Activated effector memory CD4-positive, alpha-beta T cell treated with anti-CD3 and anti-CD28 coated beads, Interleukin-2, amount 50 U/mL, for 16 hours (primary cell): ENCODE data around the gene TRIB2.

Source experiments
- DNase-seq: peaks from one replicate; pipeline ENCODE4 v3.0.0-alpha.2; 2020

The TRIB2 gene

GRCh38 chr2:12701786-12702167 is 15.0 kb upstream of the TRIB2 start:
- DNase-seq: no peak

GRCh38 chr2:12702168-12703121 is 14.3 kb upstream of the TRIB2 start:
- DNase-seq: peak; percentile 69

DNA sequence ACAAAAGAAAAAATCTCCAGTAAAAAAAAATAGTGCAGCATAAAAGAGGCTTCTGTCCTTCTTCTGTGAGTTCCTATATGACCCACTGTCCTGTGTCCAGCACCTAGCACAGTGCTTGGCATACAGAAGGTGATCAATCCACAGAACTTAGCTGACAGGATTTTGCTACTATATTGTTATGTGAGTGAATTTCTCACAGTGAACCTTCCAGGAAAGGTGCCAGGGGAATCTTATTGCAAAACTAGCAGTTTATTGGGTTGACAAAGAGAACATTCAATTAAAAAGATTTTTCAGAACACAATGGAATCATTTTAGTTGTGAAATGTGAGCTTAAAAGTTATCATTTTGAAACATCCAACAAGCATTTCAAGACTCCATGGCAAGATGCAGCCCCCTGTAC is 12.4 kb upstream of the TRIB2 start:
- DNase-seq: no peak

DNA sequence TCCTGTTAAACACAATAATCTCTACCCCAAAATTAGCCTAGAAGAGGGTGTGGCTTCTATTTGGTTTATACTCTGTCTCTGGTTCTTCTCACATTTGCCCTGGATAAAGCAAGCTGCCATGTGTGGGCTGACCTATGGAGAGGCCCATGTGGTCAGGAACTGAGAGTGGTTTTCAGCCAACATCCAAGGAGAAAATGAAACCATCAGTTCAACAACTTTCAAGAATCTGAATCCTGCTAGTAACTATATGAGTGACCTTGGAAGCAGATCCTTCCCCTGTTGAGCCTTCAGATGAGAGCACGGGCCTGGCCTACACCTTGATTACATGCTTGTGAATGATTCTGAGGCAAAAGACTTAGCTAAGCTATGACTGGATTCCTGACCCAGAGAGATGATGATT is 11.5 kb upstream of the TRIB2 start:
- no peak for DNase-seq

GRCh38 chr2:12705742-12706141 is 11.0 kb upstream of the TRIB2 start:
- no peak for DNase-seq

DNA sequence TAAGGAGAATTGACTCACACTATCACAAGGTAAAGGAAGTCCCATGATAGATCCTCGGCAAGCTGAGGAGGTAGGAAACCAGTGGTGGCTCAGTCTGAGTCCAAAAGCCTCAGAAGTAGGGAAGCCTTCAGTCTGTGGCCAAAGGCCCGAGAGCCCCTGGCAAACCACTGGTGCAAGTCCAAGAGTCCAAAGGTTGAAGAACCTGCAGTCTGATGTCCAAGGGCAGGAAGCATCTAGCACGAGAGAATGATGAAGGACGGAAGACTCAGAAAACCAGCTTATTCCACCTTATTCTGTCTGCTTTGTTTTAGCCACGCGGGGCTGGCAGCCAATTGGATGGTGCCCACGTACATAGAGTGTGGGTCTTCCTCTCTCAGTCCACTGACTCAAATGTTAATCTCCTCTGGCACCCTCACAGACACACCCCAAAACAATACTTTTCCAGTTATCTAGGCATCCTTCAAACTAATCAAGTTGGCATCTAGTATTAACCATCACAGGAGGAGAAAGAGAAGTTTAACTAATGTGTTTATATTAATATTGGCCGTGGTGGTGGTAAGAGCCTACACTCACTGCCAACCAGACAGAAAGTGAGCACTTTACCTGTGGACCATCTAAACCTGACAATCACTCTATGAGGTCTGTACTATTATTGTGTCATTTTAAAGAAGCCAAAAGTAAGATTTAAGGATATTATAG is 8.1 kb upstream of the TRIB2 start:
- no peak for DNase-seq

- no peak for DNase-seq
Measured at GRCh38 chr2:12709207-12709522, 7.6 kb upstream of the TRIB2 start.

- DNase-seq: no peak
Measured at GRCh38 chr2:12710301-12710700, 6.4 kb upstream of the TRIB2 start.

DNA sequence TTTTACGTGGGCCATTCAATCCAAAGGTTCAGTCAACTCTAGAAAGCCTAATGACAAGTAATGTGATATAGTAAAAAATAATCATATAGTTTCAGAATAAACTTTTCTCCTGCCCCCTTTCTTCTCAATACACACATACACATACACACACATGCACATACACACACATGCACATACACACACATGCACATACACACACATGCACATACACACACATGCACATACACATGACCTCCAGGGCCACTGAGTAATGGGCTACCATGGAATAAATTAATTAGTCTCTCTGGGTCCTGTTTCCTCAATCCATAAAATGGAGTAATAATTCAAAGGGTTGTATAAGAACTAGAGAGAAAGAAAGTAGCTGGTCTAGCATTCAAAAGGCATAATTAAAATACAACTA is 5.4 kb upstream of the TRIB2 start:
- DNase-seq: no peak

GRCh38 chr2:12712881-12713280 is 3.9 kb upstream of the TRIB2 start:
- no peak for DNase-seq

GRCh38 chr2:12714391-12715221 is 2.1 kb upstream of the TRIB2 start:
- no peak for DNase-seq

DNA sequence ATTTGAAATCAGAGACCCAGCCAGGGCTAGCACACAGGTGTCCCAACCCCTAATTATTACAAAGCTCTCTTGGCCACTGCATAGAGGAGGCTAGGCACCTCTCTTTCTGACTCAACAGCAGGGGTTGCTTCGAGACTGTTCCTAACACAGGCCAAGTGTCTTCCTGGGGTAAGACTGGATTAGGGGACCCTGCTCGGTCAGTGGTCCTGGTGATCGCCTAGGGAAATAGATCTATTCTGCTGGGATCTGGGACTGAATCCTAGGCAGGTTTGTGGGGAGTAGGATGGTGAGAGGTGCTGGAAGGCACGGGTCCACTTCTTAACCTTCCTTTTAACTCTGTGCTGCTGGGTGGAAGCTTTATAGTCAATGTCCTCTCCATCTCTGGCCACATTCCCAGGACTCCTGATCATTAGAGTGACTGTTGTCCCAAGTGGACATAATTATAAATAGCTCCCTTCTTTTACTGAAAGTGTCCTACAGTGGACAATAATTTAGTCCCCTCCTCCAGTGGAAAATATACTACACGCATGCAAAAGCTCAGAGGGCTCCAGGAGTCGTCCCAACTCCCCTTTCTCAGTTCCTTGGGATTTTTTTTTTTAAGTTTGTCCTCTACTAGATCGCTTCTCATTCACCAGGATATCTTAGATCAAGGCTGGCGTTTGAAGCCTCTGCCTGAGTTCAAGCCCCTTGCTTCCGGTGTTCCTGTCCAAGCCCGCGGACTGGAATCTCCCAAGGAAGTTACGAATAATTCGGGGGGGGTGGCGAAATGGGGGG is 1.3 kb upstream of the TRIB2 start:
- DNase-seq: no peak

DNA sequence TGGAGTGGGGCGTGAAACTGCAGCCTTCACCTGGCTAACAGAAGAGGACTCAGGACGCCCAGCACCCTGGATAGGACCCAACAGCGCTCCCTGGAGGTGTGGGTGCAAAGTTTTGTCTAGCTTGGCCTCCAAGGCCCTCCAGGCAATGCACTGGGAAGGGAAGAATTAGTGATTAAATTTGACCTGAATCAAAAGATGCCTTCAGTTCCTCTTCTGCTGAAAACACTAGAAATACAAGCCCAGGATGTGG is 779 bp upstream of the TRIB2 start:
- peak; percentile 94 for DNase-seq

DNA sequence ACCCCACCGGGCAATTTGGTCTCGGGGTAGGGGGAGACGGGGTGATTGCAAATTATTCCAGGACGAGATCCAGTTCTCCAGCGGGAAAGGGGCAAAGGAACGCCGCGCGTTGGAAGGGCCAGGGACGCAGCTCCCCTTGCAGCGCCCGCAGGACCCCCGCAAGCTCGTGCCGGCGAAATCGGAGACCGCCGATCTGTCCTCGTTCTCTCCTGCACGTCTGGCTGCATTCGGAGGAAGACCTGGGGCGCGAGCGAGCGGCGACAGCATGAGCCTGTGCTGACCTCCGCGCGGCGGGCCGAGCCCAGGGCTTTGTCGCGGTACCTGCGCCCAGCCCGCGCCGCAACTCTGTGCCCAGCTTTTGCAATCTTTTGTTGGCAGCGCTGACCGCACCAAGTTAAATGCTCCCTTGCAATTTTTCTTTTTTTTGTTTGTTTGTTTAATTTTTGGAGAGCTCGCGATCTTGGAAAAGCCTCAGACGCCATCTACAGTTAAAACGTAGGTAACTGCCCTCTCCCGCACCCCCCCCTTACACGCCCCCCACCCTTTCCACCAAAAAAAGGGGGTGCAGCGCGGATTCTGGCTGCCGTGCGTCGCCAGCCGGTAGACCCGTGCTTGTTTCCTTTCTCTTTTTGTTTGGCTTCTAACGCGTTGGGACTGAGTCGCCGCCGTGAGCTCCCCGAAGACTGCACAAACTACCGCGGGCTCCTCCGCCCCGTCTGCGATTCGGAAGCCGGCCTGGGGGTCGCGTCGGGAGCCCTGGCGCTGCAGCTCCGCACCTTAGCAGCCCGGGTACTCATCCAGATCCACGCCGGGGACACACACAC is 667 bp downstream of the TRIB2 start:
- peak; percentile 84 for DNase-seq

DNA sequence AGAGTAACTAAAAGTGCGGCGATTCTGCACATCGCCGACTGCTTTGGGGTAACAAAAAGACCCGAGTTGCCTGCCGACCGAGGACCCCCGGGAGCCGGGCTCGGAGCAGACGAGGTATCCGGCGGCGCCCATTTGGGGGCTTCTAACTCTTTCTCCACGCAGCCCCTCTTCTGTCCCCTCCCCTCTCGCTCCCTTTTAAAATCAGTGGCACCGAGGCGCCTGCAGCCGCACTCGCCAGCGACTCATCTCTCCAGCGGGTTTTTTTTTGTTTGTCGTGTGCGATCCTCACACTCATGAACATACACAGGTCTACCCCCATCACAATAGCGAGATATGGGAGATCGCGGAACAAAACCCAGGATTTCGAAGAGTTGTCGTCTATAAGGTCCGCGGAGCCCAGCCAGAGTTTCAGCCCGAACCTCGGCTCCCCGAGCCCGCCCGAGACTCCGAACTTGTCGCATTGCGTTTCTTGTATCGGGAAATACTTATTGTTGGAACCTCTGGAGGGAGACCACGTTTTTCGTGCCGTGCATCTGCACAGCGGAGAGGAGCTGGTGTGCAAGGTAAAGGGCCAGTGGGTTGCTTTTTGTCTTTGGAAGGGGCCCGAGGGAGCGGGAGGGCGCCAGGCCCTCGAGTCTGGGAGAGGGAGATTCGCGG is 1.4 kb downstream of the TRIB2 start:
- DNase-seq: peak; percentile 80

- DNase-seq: peak; percentile 80
Measured at GRCh38 chr2:12718711-12719399, 2.1 kb downstream of the TRIB2 start.

DNA sequence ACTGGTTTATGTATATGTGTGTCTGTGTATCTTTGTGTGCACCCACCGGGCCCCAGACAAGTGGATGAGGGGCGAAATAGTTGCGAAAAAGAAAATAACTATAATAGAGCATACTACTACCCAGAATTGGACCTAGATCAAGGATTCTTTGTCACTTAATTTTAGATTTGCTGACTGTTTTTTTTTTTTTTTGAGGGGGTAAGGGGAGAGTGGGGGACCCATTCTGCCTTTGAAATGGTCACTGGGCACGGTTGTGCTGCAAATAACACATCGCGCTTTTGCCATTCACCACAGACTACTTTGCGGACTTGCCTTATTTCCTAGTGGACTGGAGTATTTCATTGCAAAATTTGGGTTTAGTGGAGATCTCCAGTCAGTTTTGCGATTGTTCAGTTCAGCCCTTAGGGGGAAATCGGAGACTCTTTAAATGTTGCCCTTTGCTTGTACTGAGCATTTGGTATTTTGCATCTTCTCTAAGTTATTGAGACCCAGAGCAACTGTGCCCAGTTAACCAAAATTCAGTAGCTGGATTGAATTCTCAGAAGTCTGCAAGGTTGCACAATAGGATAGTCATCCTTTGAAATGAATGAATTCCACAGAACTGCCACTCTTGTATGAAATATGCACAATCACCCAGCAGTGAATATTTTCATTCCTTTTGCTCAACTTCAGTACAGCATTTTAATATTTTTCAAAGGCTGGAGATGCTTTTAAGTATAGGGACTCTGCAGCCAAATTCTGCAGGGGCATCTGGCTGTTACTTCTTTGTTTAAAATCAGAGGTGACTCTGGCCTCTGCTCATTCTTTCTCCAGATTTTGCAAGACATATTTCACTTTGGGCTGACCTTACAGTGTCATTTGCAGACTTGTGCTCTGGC is 2.9 kb downstream of the TRIB2 start:
- no peak for DNase-seq

DNA sequence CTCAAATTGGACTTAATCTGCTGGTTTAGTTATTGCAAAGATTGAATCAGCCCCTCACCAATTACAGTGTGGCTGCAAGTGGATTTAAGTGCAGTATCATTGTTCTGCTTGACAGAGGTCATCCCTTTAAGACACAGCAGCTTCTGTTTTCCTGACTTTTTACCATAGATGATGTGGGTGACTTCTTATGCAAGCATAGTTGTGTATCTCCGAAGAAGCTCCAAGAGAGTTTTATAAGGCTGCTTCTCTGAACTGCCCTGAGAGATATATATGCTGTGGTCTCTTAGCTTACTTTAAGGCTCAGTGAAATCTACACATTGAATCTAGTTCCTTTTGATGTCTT is 3.5 kb downstream of the TRIB2 start:
- DNase-seq: no peak

DNA sequence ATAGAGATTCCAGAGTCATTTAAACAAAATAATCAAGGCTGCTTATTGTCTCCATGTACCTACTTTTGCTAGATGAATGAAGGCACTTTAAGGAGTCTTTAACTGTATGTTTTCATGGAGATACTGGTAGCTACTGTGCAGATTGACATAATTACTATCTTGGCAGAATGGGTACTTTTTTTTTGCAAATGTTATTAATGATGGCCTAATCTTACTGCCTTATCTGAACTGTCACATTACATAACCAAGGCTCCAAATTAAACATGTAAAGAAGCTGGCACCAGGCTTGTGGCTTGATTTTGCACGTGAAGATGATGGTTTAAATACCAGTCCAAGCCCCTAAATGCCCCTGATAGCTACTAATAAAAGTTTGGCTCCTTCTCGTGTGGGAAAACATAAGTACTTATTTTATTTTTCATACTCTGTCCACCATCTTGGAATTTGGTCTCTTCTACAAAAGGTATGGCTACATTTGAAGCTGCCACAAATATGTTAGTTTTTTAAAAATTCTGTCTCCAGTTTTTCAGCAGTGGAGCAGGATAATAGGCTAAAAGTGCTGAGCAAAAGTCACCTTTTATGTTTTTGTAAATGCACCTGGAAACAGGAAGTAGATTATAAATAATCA is 4.1 kb downstream of the TRIB2 start:
- no peak for DNase-seq
